GM18519 (cell line): ENCODE measurements around the gene PARD3.
"Not testable (repeated sequence)": the region's sequence is repeated elsewhere in the genome, so short reads cannot be mapped to it uniquely, and the experiment has no call there.

Experiments used
- ATAC-seq: cut with Tn5 transposase; IDR thresholded peaks from one replicate; pipeline ENCODE4 v1.9.1; 2021; ENCODE audit warnings: mild to moderate bottlenecking, moderate library complexity; ENCODE audit not compliant: unreplicated experiment, low FRiP score

The PARD3 gene

DNA sequence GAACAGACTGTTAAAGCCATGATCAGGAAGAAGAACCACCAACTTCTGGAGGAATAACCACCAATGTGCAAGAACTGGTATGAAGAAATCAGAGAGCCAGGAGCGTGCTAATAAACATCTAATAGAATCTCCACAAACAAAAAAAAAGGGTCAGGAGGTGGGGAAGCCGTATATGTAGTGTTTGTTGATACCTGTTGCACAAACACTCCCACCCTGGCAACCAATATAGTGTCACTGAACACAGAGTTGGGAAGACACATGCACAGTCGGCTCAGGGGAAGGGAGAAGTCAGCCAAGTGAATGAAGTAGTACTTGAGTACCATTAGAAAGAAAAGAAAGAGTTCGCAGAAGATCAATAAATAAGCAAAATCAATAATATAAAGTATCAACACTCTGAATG is 400.1 kb downstream of the PARD3 start:
- no peak for ATAC-seq

DNA sequence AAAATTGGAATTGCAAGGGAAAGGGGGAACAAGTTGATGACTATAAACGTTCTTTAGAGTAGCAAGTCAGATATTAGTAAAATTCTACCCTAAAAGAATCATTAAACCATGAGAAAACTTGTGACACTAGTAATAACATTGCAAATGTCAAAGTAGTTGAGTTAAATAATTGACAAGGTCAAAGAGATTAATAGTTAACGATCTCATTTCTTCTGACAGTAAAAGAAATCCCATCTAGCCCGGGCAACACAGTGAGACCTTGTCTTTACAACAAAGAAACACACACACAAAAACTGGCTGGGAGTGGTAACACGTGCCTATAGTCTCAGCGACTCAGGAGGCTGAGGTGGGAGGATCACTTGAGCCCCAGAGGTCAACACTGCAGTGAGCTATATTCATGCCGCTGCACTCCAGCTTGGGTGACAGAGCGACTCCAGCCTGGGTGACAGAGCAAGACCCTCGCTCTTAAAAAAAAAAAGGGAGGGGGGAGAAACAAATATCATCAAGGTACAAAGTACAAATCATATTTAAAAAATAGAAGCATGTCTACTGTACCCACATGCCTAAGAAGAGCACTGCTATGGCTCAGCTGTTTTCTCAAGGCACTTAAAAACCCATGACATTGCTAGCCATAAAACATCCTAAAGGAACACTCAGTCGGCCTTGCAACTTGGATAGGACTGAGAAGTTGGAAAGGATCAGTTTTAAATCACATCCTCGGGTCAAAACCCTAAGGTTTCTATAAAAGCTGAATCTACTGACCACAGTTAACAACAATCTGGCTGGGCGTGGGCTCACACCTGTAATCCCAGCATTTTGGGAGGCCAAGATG is 401.1 kb downstream of the PARD3 start:
- no peak for ATAC-seq

- ATAC-seq = no peak
Measured at GRCh38 chr10:34413214-34413613, 401.9 kb downstream of the PARD3 start.

DNA sequence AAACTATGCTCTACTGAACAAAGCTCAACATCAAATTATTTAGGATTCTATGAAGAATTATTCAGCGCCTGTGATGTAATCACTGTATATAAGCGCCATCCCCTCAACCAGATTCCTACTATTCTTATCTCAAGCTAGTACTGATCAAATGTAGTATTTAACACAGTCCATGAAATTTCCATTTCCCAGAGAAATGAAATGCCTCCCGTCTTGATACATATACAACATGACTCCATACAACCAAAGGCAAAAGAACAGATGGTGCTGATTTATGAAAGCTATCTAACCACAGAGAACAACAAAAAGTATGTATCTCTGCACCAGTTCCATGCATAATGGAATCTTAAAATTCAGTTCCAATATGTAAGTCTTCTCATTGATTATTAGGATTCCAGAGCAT is 406.1 kb downstream of the PARD3 start:
- ATAC-seq = no peak

DNA sequence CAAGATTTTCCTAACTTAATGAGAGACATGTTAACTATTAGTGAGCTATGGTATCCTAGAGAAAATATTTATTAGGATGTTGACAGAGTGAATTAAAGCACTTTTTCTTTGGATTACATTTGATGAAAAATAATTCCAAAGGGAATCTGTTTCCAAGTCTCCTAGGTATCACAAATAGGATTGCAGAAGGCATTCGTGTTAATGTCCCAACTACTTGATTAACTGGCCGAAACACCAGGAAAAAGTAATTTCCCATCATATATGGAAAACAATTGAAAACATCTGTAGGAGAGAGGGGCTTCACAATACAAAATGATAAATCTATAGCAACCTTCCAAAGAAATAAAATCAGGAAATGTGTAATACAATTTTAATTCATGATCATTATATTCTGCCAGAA is 406.7 kb downstream of the PARD3 start:
- no peak for ATAC-seq

DNA sequence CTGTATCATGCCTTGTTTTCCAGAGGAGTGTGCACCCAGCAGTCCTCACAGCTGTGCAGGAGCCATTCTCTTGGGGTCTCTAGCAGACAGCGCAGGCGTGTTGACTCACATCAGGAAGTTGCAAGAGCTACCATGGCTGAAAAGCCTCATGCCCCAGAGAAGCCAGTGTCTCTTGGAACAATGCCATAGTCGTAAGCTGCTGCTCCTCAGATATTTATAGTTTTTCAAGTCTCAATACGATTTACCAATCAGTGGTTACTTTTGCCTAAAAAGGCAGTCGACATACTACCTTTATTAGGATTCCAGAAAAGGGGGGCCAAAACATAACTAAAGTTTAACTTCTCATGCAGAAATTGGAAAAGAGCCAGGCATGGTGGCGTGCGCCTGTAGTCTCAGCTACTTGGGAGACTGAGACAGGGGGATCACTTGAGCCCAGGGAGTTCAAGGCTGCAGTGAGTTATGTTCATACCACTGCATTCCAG is 407.7 kb downstream of the PARD3 start:
- no peak for ATAC-seq

- no peak for ATAC-seq
Measured at GRCh38 chr10:34406463-34407323, 408.4 kb downstream of the PARD3 start.

GRCh38 chr10:34405611-34406462 is 409.3 kb downstream of the PARD3 start:
- ATAC-seq = no peak

DNA sequence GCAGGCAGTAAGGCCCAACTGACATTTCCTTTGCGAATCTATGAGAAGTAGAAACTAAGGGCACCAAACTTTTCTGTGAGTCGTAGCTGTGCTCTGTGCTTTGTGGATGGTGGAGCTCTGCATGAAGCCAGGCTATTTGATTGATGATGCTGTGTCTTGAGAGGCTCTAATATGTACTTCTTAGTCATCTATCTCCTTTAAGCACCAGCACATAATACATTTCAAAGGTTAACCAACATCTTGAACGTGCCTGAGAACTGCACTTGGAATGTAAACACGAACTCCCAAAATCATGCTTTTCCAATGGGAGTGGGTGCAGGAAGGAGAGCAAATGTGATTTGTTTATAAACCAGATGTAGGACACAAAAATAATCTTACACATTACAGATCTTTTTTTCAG is 411.6 kb downstream of the PARD3 start:
- ATAC-seq = no peak

- no peak for ATAC-seq
Measured at GRCh38 chr10:34400075-34400474, 415.0 kb downstream of the PARD3 start.

DNA sequence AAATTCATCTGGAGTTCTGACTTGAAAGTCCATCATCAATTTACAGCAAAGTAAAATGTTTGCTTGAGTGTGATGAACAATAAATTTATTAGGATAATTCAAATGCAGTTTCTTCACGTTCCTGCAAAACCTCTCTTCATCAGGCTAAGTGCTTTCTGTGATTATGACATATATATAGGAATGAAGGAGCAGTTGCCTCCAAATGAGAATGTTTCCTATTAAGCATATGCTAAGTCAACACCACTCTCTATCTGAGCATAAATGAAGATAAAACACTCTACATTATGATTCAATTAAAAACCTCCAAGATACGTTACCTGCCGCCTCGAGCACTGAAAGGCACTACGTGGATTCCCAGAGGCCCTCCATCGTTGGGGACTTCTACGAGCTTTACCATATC is 416.1 kb downstream of the PARD3 start:
- ATAC-seq = no peak

- no peak for ATAC-seq
Measured at GRCh38 chr10:34397324-34397723, 417.8 kb downstream of the PARD3 start.

DNA sequence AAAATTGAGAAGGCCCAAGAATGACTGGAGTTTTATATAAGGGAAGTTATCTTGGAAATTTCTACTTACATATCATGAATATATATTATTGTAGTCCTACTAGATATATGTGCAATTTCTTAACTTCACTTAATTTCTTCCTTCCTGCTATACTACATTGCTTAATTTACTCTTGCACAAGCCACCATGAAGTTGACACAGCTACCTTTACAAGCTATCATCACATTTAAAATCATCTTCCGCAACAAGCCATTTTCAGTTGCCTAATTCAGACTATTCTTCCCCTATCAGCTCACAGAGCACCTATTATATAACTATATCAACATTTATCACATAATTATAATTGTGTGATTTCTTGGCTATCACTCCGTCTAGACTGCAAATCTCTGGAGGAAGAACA is 418.4 kb downstream of the PARD3 start:
- no peak for ATAC-seq

DNA sequence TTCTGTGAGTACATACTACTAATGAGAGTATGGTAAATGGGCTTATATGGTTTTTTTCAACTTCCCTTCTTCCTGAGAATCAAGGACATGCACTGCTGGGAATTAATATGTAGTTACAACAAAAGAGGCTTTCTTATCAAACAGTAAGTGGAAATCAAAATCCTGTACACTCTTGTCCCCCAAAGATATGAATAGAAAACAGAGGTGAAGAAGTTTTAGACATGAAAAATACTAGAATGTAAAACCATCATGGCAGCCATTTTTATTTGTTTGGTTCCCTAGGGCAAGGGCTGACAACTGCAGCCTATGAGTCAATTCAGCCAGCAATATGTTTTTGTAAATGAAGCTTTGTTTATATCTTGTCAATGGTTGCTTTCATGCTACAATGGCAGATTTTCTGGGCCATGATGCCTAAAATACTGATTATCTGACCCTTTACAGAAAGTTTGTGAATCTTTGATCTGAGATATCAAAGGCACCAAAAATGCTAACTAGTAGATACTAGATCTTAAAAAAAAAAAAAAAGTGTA is 422.4 kb downstream of the PARD3 start:
- ATAC-seq = no peak

GRCh38 chr10:34391168-34391567 is 423.9 kb downstream of the PARD3 start:
- ATAC-seq = not testable (repeated sequence)

GRCh38 chr10:34389801-34390200 is 425.3 kb downstream of the PARD3 start:
- no peak for ATAC-seq

DNA sequence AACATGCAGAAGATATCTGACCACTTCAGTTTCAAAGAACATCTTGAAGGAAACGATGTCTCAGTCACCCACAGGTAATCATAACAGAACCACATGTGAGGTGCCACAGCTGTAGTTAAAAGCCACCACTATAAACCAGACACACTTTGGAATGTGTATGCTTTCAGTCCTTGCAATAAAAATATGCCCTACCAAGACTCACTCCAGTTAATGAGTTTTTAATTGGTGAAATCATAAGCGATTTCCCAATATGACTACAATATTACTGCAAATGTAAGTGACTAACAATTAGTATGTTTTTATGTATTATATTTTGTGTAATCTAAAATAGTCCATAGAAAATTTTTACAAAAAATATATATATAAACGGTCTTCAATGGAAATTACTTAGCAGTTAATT is 428.2 kb downstream of the PARD3 start:
- no peak for ATAC-seq

DNA sequence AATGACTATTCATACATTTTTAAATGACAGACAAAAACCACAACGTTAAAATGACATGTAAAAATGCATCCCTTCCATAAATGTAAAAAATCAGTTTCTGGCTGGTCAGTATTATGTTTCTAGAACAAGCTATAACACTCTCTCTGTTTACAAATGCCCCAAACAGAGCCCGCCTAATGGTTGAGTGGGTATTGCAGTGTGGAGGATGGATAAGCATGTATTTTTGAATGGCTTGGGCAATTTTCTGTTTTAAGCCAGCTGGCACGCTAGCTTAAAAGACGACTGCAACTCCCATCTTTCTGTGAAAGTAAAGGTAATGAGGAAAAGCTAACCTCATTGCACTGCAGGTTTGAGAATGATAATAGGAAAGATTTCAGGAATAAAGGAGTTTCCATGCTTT is 430.7 kb downstream of the PARD3 start:
- ATAC-seq = no peak

GRCh38 chr10:34382626-34383025 is 432.5 kb downstream of the PARD3 start:
- ATAC-seq = no peak

GRCh38 chr10:34380856-34381255 is 434.2 kb downstream of the PARD3 start:
- ATAC-seq = no peak
